Neural crest cell (in vitro differentiated cells): ENCODE measurements around the gene LDHA. TPM values are rescaled to one million over a fixed set of nuclear protein-coding genes. Genes with fewer than 3 reads are reported as not detected.

Source experiments
- DNase-seq: peaks from one replicate; pipeline ENCODE4 v3.0.0; 2021; ENCODE audit warnings: low read depth, mixed read lengths, low spot score
- H3K27ac Mint-ChIP-seq: one replicate; pipeline ENCODE4 v1.8.0; 2021; ENCODE audit warnings: mild to moderate bottlenecking, mixed read lengths; ENCODE audit not compliant: unreplicated experiment
- H3K27me3 Mint-ChIP-seq: 2 replicates; pipeline ENCODE4 v1.8.0; 2021; ENCODE audit warnings: low read depth, mild to moderate bottlenecking, mixed read lengths
- H3K36me3 Mint-ChIP-seq: 2 replicates; pipeline ENCODE4 v1.8.0; 2021; ENCODE audit warnings: low read depth, mild to moderate bottlenecking, mixed read lengths
- H3K4me1 Mint-ChIP-seq: 2 replicates; pipeline ENCODE4 v1.8.0; 2021; ENCODE audit warnings: mixed read lengths
- H3K4me3 Mint-ChIP-seq: one replicate; pipeline ENCODE4 v1.8.0; 2021; ENCODE audit warnings: mild to moderate bottlenecking, mixed read lengths
- H3K9me3 Mint-ChIP-seq: 2 replicates; pipeline ENCODE4 v1.8.0; 2021; ENCODE audit warnings: mixed read lengths
- CTCF ChIP-seq: fragments of 200-600 bp; sonication (generic); conservative IDR thresholded peaks from 2 replicates; pipeline ENCODE4 v1.5.0; 2021; ENCODE audit warnings: antibody characterized with exemption, mild to moderate bottlenecking
- total RNA-seq: library from RNA; stranded (reverse); gene quantifications from 2 replicates; pipeline ENCODE4 v1.2.1, GENCODE V29; 2021

LDHA gene
- total RNA-seq, 1 donor from 2014 or later = 297 TPM

- Mint-ChIP-seq H3K27me3 (no peaks in the 10 kb centered on the region), H3K4me3 (no peak overlapping the region), H3K4me1 (no peaks in the 10 kb centered on the region), H3K9me3 (no peaks in the 10 kb centered on the region), H3K36me3 (peaks cover 7% of the 10 kb centered on the region), H3K27ac (no peak overlapping the region)
- no peak for TF ChIP-seq CTCF
- no peak for DNase-seq
Observed at GRCh38 chr11:18364495-18365073, 29.8 kb upstream of the LDHA start.

GRCh38 chr11:18365741-18366140 lies 28.6 kb upstream of the LDHA start:
- H3K27me3 Mint-ChIP-seq = no peaks in the 10 kb centered on the region
- H3K36me3 Mint-ChIP-seq = peaks cover 7% of the 10 kb centered on the region
- TF ChIP-seq CTCF = no peak
- H3K4me3 Mint-ChIP-seq = no peak overlapping the region
- DNase-seq = no peak
- no peaks in the 10 kb centered on the region for H3K9me3 Mint-ChIP-seq
- H3K4me1 Mint-ChIP-seq = no peaks in the 10 kb centered on the region
- no peak overlapping the region for H3K27ac Mint-ChIP-seq

- peaks cover 7% of the 10 kb centered on the region for H3K36me3 Mint-ChIP-seq
- H3K4me1 Mint-ChIP-seq = no peaks in the 10 kb centered on the region
- DNase-seq = no peak
Observed at GRCh38 chr11:18366286-18366685, 28.1 kb upstream of the LDHA start.

GRCh38 chr11:18367431-18367830 lies 26.9 kb upstream of the LDHA start:
- Mint-ChIP-seq H3K27ac (no peak overlapping the region), H3K9me3 (no peaks in the 10 kb centered on the region), H3K4me1 (no peaks in the 10 kb centered on the region)

More at GRCh38 chr11:18366286-18366685, 28.1 kb upstream of the LDHA start:
- TF ChIP-seq CTCF = no peak
- H3K27ac Mint-ChIP-seq = no peak overlapping the region
- no peak overlapping the region for H3K4me3 Mint-ChIP-seq
- no peaks in the 10 kb centered on the region for H3K9me3 Mint-ChIP-seq
- no peaks in the 10 kb centered on the region for H3K27me3 Mint-ChIP-seq

GRCh38 chr11:18368221-18368620 lies 26.1 kb upstream of the LDHA start:
- TF ChIP-seq CTCF = no peak
- DNase-seq = no peak
- Mint-ChIP-seq H3K4me1 (no peaks in the 10 kb centered on the region), H3K4me3 (no peak overlapping the region), H3K27ac (no peak overlapping the region), H3K27me3 (no peaks in the 10 kb centered on the region), H3K36me3 (peaks cover 7% of the 10 kb centered on the region), H3K9me3 (no peaks in the 10 kb centered on the region)

More at GRCh38 chr11:18367431-18367830, 26.9 kb upstream of the LDHA start:
- no peak for DNase-seq
- Mint-ChIP-seq H3K4me3 (no peak overlapping the region), H3K36me3 (peaks cover 7% of the 10 kb centered on the region), H3K27me3 (no peaks in the 10 kb centered on the region)
- no peak for TF ChIP-seq CTCF

- H3K4me3 Mint-ChIP-seq = no peak overlapping the region
- H3K4me1 Mint-ChIP-seq = no peaks in the 10 kb centered on the region
- no peak for TF ChIP-seq CTCF
- H3K9me3 Mint-ChIP-seq = no peaks in the 10 kb centered on the region
- H3K27me3 Mint-ChIP-seq = no peaks in the 10 kb centered on the region
- no peak for DNase-seq
- H3K27ac Mint-ChIP-seq = no peak overlapping the region
- H3K36me3 Mint-ChIP-seq = peaks cover 5% of the 10 kb centered on the region
Observed at GRCh38 chr11:18369398-18369797, 25.0 kb upstream of the LDHA start.
